ENCODE data around the gene SECISBP2L.

SECISBP2L gene

GRCh38 chr15:49058559-49058958 is 12.3 kb upstream of the SECISBP2L start:
- no peak for DNase-seq (ENCODE audit: low spot score)

- DNase-seq (ENCODE audit: low spot score), result no peak
These were observed 9.4 kb upstream of the SECISBP2L start for GRCh38 chr15:49055630-49056029.

DNA sequence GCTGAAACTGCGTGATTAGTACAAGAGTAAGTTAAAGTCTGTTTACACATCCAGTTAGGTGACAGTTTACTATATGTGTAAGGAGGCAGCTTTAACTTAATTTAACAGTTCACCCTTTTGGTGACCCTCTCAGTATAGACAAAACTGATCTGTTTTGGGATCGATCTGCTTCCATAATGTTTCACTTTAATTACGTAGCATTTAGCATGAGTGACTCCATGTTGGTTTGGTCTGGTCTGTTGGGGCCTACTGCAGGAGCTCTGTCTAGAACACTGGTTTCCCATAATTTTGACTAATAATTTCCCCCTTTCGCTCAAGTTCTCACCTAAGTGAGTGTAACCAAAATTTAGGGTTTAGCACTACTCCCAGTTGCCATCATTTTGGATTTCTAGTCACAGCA is 6.4 kb upstream of the SECISBP2L start:
- DNase-seq (ENCODE audit: low spot score), result no peak

DNA sequence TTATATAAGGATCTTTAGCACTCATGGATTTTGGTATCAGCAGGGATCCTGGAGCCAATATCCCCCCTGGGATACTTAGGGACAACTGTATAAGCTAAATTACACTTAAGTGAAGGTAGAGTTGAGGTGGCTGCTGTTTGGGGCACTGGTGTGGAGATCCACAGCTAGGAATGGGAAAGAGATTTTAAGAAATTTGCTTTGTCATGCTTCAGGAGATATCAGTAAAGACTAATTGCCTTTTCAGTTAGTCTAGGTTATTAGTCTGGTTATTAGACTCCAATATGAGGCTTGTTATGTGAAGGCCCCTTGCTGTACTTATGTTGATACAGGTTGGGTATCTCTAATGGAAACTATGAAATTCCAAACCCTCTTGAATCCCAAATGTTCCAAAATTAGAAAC is 1.2 kb upstream of the SECISBP2L start:
- DNase-seq (ENCODE audit: low spot score), result no peak

DNA sequence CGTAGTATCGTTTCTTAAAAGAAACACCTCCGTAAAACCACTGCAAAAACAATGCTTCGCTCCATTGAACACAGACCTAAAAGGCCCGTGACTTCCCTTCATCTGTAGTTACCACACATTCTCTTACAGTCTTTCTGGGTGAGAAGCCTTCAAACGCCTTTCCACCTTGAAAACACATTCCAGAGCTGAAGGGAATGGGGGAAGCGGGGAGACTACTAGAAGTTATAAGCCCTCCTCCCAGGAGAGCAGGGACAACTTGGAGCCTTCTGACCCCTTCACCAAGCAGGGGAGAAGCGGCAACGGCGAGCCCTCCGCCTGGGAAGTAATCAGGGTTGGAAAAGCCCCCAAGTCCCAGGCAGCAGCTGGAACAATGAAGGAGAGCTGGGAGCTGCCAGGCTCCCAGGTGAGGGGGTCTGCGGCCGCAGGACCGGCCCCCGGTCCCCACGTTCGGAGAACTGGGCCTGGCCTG is 461 bp downstream of the SECISBP2L start:
- no peak for DNase-seq (ENCODE audit: low spot score)

DNA sequence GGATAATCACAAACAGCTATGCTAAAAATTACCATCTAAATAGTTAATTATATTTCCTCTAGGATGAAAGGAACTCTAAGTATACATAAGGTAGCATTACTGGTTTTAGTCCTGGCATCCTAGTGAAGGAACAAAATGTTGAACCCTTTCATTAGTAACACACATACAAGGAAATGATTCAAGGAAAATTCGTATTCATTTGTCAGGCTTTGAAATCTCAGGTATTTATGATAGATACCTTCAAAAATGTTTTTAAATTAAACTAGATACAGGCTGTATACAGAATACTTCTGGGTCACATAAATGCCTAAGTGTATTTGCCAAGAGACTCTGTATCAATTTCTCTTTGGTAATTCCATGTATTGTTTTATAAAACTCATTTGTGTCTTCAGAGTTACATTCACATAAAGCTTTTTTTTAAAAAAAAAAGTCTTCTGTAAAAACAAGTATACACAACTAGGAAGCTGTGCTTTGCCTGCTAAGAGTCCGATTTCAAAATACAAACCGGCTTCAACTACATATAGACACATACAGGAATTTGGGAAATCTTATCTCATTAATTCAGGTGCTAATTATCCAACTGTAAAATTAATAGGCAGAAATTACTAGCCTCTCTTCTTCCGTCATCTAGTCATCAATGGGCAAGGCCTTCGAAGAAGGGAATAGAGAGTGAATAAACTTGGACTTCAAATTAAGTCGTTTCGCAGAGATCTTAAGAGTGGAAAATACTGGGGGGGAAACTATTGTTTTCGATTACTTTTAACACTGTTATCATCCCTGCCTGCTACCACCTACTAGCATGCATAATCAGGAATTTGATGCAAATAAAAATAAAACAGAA is 1.3 kb downstream of the SECISBP2L start:
- no peak for DNase-seq (ENCODE audit: low spot score)

GRCh38 chr15:49044002-49044401 is 2.2 kb downstream of the SECISBP2L start:
- no peak for DNase-seq (ENCODE audit: low spot score)

- DNase-seq (ENCODE audit: low spot score), result no peak
These were observed 4.1 kb downstream of the SECISBP2L start for GRCh38 chr15:49042165-49042564.

DNA sequence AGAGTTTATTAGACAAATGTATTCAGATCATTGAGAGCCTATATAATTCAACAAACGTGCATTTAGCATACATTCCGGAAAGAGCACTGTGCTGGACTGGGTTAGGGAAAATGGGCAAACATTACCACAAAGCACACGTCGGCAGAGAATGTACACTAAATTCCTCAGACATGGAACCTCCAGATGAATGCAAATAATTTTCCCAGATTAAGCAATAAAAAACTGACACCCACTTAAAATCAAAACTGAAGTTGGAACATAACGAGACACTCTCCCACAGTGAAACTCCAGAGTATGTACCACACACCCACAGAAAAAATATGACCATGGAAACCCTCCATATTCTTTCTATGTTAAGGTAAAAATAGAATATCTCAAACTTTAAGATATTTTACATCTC is 4.8 kb downstream of the SECISBP2L start:
- DNase-seq (ENCODE audit: low spot score), result no peak

DNA sequence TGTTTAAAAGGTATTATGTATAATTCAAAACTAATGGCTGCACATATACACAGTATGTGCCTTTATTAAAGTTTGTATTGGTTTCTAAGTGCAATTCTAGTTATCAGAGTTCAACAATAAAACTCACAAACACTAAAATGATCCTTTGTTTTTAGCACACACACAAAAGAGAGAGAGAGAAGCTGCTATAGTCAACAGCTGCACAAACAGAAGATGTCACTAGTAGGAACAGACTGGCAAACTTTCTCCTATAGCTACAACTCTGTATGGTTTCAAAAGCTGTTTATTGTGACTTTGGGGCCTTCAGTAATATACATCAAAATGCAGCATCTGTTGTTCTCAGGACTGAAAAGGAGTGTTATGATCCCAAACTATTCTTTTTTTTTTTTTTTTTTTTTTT is 6.1 kb downstream of the SECISBP2L start:
- no peak for DNase-seq (ENCODE audit: low spot score)

DNA sequence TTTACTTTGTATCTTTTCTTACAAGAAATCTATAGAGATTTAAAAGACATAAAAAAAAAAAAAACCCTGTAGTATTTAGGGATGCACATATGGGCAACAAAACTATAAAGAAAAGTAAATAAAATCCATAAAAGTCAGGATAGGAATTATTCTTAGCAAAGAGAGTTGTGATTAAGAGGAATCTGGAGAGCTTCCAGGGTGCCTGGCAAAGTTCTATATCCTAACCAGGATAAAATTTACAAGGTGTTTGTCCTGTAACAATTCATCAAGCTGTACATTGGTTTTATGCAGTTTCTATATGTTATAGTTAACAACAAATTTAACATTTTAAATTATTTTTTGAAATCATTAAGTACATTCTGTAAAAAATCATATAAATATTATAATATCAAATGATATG is 7.9 kb downstream of the SECISBP2L start:
- no peak for DNase-seq (ENCODE audit: low spot score)

- DNase-seq (ENCODE audit: low spot score), result no peak
These were observed 8.7 kb downstream of the SECISBP2L start for GRCh38 chr15:49037546-49037940.

DNA sequence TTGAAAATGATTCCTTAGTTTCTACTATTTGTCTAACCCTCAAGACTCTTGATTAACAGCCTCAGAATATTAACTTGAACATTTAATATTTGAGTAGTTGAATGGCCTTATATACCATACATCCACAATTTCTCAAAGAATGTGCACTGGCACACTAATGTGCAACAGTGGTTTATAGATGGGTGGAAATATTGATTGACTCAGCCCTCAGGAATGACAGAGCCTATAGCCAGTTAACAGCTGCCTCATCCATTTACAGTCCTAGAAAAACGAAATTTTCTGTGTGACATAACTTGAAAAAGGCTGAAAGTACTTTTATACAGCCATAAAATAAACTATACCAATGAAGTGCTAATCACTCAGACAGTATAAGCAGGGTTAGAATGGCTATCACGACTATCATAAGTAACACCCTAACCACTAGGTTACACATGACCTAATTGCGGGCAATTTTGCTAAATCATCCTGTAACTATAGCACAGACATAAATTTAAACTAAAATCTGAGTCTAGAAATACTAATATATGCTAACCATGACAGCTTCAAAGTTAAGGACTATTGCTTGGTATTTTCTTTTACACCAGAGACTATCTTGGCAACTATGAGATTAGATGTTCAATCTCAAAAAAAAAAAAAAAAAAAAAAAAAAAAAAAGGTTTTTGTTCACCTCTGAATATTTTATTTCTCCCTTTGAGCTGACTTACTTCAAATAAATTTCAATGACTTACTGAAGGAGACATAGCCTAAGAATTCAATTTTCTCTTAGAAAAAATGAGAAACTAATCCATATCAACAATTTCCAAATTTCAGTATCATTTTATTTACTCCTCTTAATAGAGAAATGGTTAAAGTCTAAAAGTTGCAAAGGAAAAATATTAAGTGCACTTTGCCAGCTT is 9.3 kb downstream of the SECISBP2L start:
- DNase-seq (ENCODE audit: low spot score), result no peak

GRCh38 chr15:49035825-49036224 is 10.4 kb downstream of the SECISBP2L start:
- DNase-seq (ENCODE audit: low spot score), result no peak

GRCh38 chr15:49032601-49033145 is 13.6 kb downstream of the SECISBP2L start:
- DNase-seq (ENCODE audit: low spot score), result no peak

DNA sequence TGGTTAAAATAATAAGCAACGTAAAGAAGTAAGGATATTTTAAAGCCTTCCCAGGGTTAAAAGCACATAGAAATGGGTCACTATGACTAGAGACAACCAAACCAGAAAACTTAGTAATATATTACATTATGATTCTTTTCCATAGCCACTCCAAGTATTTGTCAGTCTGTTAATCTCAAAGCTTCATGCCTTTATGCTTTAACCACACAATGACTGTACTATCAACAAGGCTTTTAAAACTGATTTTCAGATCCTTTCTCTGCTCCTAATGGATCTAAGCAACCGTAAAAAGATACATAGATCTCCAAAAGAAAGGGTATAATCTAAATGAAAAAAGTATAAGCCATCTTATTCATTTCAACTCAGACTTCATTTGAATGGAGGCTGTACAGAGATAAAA is 14.4 kb downstream of the SECISBP2L start:
- DNase-seq (ENCODE audit: low spot score), result no peak

GRCh38 chr15:49026700-49027099 is 19.5 kb downstream of the SECISBP2L start:
- DNase-seq (ENCODE audit: low spot score), result no peak

DNA sequence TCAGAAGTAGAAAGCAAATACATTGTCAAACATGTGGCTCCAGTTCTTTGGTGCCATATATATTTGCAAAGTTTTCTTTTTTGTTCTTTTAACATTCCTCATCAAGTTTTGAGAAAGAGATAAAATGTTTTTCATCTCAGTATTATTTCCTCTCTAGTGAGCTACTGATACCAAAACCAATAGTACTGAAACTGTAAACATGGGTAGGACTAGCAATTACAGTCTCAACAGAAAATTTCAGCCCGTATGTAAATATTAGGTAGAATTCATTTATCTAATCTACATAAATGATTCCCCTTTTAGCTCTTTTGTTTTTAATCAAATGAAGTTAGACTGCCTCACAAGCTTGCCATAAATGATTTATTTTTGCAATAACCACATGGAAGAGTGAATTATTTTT is 21.4 kb downstream of the SECISBP2L start:
- no peak for DNase-seq (ENCODE audit: low spot score)

GRCh38 chr15:49023354-49023753 is 22.9 kb downstream of the SECISBP2L start:
- DNase-seq (ENCODE audit: low spot score), result no peak

DNA sequence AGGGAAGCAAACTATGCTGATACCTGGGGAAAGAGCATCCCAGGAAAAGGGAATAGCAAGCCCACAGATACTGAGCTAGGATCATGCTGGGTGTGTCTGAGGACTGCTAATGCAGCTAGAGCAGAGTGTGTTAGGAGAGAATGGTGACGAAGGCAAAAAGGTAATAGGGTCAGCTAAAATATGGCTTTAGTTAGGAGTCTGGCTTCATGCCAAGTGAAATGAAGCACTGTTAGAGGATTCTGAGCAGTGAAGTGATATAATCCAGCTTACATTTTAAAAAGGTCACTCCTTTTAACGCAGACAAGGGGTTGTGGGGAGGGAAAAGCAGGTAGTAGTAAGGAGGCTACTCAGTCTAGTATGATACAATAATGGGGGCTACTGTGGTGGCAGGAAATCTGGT is 30.4 kb downstream of the SECISBP2L start:
- DNase-seq (ENCODE audit: low spot score), result no peak

DNA sequence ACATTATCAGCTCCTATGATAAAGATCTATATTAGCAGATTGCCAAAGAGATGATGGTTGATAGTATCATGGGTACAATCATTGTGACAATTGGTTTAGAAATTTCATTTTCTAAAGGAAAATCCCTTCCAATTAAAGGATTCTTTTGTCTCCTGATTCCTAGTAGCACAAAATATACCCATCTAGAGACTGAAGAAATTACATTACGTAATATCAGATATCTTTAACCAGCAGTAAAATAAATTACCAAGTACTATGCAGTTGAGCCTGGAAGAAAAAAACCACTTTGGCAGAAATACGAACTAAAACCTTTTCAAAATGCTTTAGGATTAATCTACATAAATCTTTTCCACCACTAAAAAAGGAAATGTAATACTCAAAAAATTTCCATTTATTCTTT is 46.9 kb downstream of the SECISBP2L start:
- no peak for DNase-seq (ENCODE audit: low spot score)

DNA sequence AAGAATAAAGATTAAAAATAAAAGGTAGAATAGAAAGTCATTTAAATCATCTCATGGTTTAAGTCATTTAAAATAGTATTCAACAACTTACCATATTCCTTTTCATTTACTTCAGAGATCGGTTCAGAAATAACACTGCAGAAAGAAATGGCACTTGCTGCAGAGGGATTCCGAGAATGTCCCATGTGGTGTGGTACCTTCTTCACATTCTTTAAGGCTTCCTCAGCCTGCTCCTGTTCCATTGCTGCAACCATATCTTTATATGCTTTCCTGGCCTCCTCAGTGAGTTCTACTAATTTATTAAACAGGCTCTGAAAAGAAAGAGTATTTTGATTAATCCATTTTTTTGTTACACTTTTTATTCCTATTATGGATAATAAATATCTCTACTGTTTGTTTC is 50.0 kb downstream of the SECISBP2L start:
- DNase-seq (ENCODE audit: low spot score), result no peak

- no peak for DNase-seq (ENCODE audit: low spot score)
These were observed 52.9 kb downstream of the SECISBP2L start for GRCh38 chr15:48993380-48993779.

All from HuH-7.5 (cell line).